Measurements from ENCODE around the gene TTYH3. TPM values are rescaled to one million over a fixed set of nuclear protein-coding genes. Genes with fewer than 3 reads are reported as not detected.

Gene TTYH3
- total RNA-seq, 1 experiment from 2014 or later: 278 TPM

GRCh38 chr7:2628130-2628482, 3.7 kb upstream of the TTYH3 start:
- intact Hi-C loops (cut with micrococcal nuclease; ENCODE audit: unreplicated experiment): no loop called here
- ATAC-seq (no peak), DNase-seq (ENCODE audit: low read depth, low spot score) (no peak)
- no TSS peak for BruUV-seq (replicated peaks)
- no peak overlapping the region for H3K4me3 ChIP-seq (ENCODE audit: low read depth in 2 of 2, low read length in 2 of 2)
- CTCF ChIA-PET: no interaction called here
- no peaks in the 10 kb centered on the region; the same call in 1 of the 2 replicates for H3K36me3 ChIP-seq (ENCODE audit: control insufficient read depth, insufficient read depth, low read length)
- no peaks in the 10 kb centered on the region for H3K27me3 ChIP-seq (ENCODE audit: control insufficient read depth, insufficient read depth, low read length)
- peaks cover 7% of the 10 kb centered on the region; the same call in 1 of the 2 replicates for H3K4me1 ChIP-seq (ENCODE audit: control insufficient read depth, insufficient read depth, low read length)
- H3K27ac ChIP-seq (ENCODE audit: low read length): no peak overlapping the region
- TF ChIP-seq CTCF (IDR thresholded peaks at IDR 0.05): no peak
- TF ChIP-seq SIN3A (IDR thresholded peaks at IDR 0.05; ENCODE audit: borderline replicate concordance, insufficient read depth, low read depth, low read length): no peak
- TF ChIP-seq, protein P1, sequence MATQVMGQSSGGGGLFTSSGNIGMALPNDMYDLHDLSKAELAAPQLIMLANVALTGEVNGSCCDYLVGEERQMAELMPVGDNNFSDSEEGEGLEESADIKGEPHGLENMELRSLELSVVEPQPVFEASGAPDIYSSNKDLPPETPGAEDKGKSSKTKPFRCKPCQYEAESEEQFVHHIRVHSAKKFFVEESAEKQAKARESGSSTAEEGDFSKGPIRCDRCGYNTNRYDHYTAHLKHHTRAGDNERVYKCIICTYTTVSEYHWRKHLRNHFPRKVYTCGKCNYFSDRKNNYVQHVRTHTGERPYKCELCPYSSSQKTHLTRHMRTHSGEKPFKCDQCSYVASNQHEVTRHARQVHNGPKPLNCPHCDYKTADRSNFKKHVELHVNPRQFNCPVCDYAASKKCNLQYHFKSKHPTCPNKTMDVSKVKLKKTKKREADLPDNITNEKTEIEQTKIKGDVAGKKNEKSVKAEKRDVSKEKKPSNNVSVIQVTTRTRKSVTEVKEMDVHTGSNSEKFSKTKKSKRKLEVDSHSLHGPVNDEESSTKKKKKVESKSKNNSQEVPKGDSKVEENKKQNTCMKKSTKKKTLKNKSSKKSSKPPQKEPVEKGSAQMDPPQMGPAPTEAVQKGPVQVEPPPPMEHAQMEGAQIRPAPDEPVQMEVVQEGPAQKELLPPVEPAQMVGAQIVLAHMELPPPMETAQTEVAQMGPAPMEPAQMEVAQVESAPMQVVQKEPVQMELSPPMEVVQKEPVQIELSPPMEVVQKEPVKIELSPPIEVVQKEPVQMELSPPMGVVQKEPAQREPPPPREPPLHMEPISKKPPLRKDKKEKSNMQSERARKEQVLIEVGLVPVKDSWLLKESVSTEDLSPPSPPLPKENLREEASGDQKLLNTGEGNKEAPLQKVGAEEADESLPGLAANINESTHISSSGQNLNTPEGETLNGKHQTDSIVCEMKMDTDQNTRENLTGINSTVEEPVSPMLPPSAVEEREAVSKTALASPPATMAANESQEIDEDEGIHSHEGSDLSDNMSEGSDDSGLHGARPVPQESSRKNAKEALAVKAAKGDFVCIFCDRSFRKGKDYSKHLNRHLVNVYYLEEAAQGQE (IDR thresholded peaks at IDR 0.05; ENCODE audit: insufficient read depth in 1 of 2, low read depth in 2 of 2, low read length in 1 of 2): no peak
- TF ChIP-seq TCF7L2 (IDR thresholded peaks at IDR 0.05; ENCODE audit: low read depth, low read length): no peak
- no peak for TF ChIP-seq POLR2AphosphoS5 (IDR thresholded peaks at IDR 0.05; ENCODE audit: low read depth, low read length)
- POLR2A ChIA-PET: no interaction called here
- H3K9me3 ChIP-seq (ENCODE audit: control insufficient read depth, insufficient read depth, low read depth, low read length): no peaks in the 10 kb centered on the region
- in situ Hi-C loops (cut with HindIII; ENCODE audit: low pct_unique_long_range_greater_than_20kb, low sequenced_read_pairs): no loop called here

DNA sequence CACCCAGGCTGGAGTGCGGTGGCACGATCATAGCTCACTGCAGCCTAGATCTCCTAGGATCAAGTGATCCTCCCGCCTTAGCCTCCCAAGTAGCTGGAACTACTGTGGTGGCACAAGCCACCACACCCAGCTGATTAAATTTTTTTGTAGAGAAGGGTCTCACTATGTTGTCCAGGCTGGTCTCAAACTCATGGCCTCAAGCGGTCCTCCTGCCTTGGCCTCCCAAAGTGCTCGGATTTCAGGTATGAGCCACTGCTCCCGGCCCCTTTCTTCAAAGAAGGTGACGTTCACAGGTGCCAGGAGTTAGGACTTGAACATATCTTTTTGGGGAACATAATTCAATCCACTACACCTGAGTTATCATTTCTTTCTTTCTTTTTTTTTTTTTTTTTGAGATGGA, 2.9 kb upstream of the TTYH3 start:
- intact Hi-C loops (cut with micrococcal nuclease; ENCODE audit: unreplicated experiment) (no loop called here), in situ Hi-C loops (cut with HindIII; ENCODE audit: low pct_unique_long_range_greater_than_20kb, low sequenced_read_pairs) (no loop called here)
- H3K4me3 ChIP-seq (ENCODE audit: low read depth in 2 of 2, low read length in 2 of 2): no peak overlapping the region
- no peak for DNase-seq (ENCODE audit: low read depth, low spot score)
- no peak for ATAC-seq
- H3K4me1 ChIP-seq (ENCODE audit: control insufficient read depth, insufficient read depth, low read length): peaks cover 11% of the 10 kb centered on the region; the same call in 1 of the 2 replicates
- no peak for TF ChIP-seq SIN3A (IDR thresholded peaks at IDR 0.05; ENCODE audit: borderline replicate concordance, insufficient read depth, low read depth, low read length)
- no peak for TF ChIP-seq TCF7L2 (IDR thresholded peaks at IDR 0.05; ENCODE audit: low read depth, low read length)
- no peak for TF ChIP-seq POLR2AphosphoS5 (IDR thresholded peaks at IDR 0.05; ENCODE audit: low read depth, low read length)
- no peak for TF ChIP-seq CTCF (IDR thresholded peaks at IDR 0.05)
- TF ChIP-seq, protein P1 (IDR thresholded peaks at IDR 0.05; ENCODE audit: insufficient read depth in 1 of 2, low read depth in 2 of 2, low read length in 1 of 2): no peak
- no TSS peak for BruUV-seq (replicated peaks)
- no peak overlapping the region for H3K27ac ChIP-seq (ENCODE audit: low read length)
- POLR2A ChIA-PET: interaction anchor here (0.5 to 0.7 kb wide), 2 partner anchors 8 to 20 kb away, joined by 7 to 8 read pairs; no protein-coding TSS in a partner anchor
- no peaks in the 10 kb centered on the region; the same call in 1 of the 2 replicates for H3K36me3 ChIP-seq (ENCODE audit: control insufficient read depth, insufficient read depth, low read length)
- CTCF ChIA-PET: no interaction called here
- no peaks in the 10 kb centered on the region for H3K27me3 ChIP-seq (ENCODE audit: control insufficient read depth, insufficient read depth, low read length)
- H3K9me3 ChIP-seq (ENCODE audit: control insufficient read depth, insufficient read depth, low read depth, low read length): no peaks in the 10 kb centered on the region

All from Panc1 (cell line).